GM12878 (cell line): ENCODE data around the gene CPSF4.

Experiments
- HDGF ChIP-seq: fragments of 450-650 bp; IDR thresholded peaks from 2 replicates; pipeline ENCODE4 v1.6.1; 2016; ENCODE audit warnings: antibody characterized with exemption
- NR2F1 ChIP-seq: fragments of 450-650 bp; conservative IDR thresholded peaks from 2 replicates; pipeline ENCODE4 v1.6.1; 2017; ENCODE audit warnings: mild to moderate bottlenecking
- POLR2A ChIP-seq: IDR thresholded peaks from 2 replicates; pipeline ENCODE4 v1.6.1; 2011; ENCODE audit warnings: low read depth, mild to moderate bottlenecking, low read length
- SP1 ChIP-seq: IDR thresholded peaks from one replicate; pipeline ENCODE4 v1.6.1; 2011; ENCODE audit warnings: low read depth, low read length
- TARDBP ChIP-seq: IDR thresholded peaks from 2 replicates; pipeline ENCODE4 v1.6.1; 2016; ENCODE audit warnings: borderline replicate concordance
- USF1 ChIP-seq: IDR thresholded peaks from 2 replicates; pipeline ENCODE4 v1.6.1; 2011; ENCODE audit warnings: borderline replicate concordance, low read depth, mild to moderate bottlenecking, moderate library complexity, mixed read lengths, low read length; ENCODE audit not compliant: insufficient read depth; ENCODE audit errors: extremely low read length

- TF ChIP-seq SP1: no peak
- no peak for TF ChIP-seq POLR2A
- TF ChIP-seq USF1: no peak
- no peak for TF ChIP-seq HDGF
- TF ChIP-seq TARDBP: no peak
- no peak for TF ChIP-seq NR2F1
These were observed 10.1 kb downstream of the CPSF4 start for GRCh38 chr7:99448855-99449254.
